ENCODE measurements around the gene CSTPP1. TPM values are rescaled to one million over a fixed set of nuclear protein-coding genes. Genes with fewer than 3 reads are reported as not detected.
"Not testable (repeated sequence)": the region's sequence is repeated elsewhere in the genome, so short reads cannot be mapped to it uniquely, and the experiment has no call there.

CSTPP1 gene
- total RNA-seq, 1 donor from 2014 or later: 25.9 TPM

- no peak for DNase-seq (ENCODE audit: extremely low read depth, low read depth, low spot score)
Measured at GRCh38 chr11:47083913-47084312, 147.4 kb downstream of the CSTPP1 start.

GRCh38 chr11:47087801-47088200 lies 151.2 kb downstream of the CSTPP1 start:
- DNase-seq (ENCODE audit: extremely low read depth, low read depth, low spot score): no peak

- DNase-seq (ENCODE audit: extremely low read depth, low read depth, low spot score): no peak
Measured at GRCh38 chr11:47093541-47093940, 157.0 kb downstream of the CSTPP1 start.

GRCh38 chr11:47096871-47097270 lies 160.3 kb downstream of the CSTPP1 start:
- not testable (repeated sequence) for DNase-seq (ENCODE audit: extremely low read depth, low read depth, low spot score)

- DNase-seq (ENCODE audit: extremely low read depth, low read depth, low spot score): not testable (repeated sequence)
Measured at GRCh38 chr11:47098223-47098622, 161.7 kb downstream of the CSTPP1 start.

- no peak for DNase-seq (ENCODE audit: extremely low read depth, low read depth, low spot score)
Measured at GRCh38 chr11:47099214-47099917, 162.8 kb downstream of the CSTPP1 start.

- DNase-seq (ENCODE audit: extremely low read depth, low read depth, low spot score): no peak
Measured at GRCh38 chr11:47099918-47100315, 163.4 kb downstream of the CSTPP1 start.

- DNase-seq (ENCODE audit: extremely low read depth, low read depth, low spot score): no peak
Measured at GRCh38 chr11:47101406-47101805, 164.8 kb downstream of the CSTPP1 start.

- no peak for DNase-seq (ENCODE audit: extremely low read depth, low read depth, low spot score)
Measured at GRCh38 chr11:47104261-47104950, 167.8 kb downstream of the CSTPP1 start.

GRCh38 chr11:47105541-47105940 lies 169.0 kb downstream of the CSTPP1 start:
- DNase-seq (ENCODE audit: extremely low read depth, low read depth, low spot score): no peak

GRCh38 chr11:47105974-47106373 lies 169.4 kb downstream of the CSTPP1 start:
- no peak for DNase-seq (ENCODE audit: extremely low read depth, low read depth, low spot score)

- no peak for DNase-seq (ENCODE audit: extremely low read depth, low read depth, low spot score)
Measured at GRCh38 chr11:47106798-47107411, 170.3 kb downstream of the CSTPP1 start.

- no peak for DNase-seq (ENCODE audit: extremely low read depth, low read depth, low spot score)
Measured at GRCh38 chr11:47107744-47108143, 171.2 kb downstream of the CSTPP1 start.

- no peak for DNase-seq (ENCODE audit: extremely low read depth, low read depth, low spot score)
Measured at GRCh38 chr11:47108214-47108613, 171.7 kb downstream of the CSTPP1 start.

GRCh38 chr11:47109051-47109726 lies 172.6 kb downstream of the CSTPP1 start:
- no peak for DNase-seq (ENCODE audit: extremely low read depth, low read depth, low spot score)

- DNase-seq (ENCODE audit: extremely low read depth, low read depth, low spot score): no peak
Measured at GRCh38 chr11:47109727-47110246, 173.2 kb downstream of the CSTPP1 start.

- DNase-seq (ENCODE audit: extremely low read depth, low read depth, low spot score): no peak
Measured at GRCh38 chr11:47111318-47111804, 174.8 kb downstream of the CSTPP1 start.

- DNase-seq (ENCODE audit: extremely low read depth, low read depth, low spot score): not testable (repeated sequence)
Measured at GRCh38 chr11:47112941-47113340, 176.4 kb downstream of the CSTPP1 start.

- DNase-seq (ENCODE audit: extremely low read depth, low read depth, low spot score): not testable (repeated sequence)
Measured at GRCh38 chr11:47118958-47119688, 182.6 kb downstream of the CSTPP1 start.

- DNase-seq (ENCODE audit: extremely low read depth, low read depth, low spot score): no peak
Measured at GRCh38 chr11:47121056-47121455, 184.5 kb downstream of the CSTPP1 start.

All from glomerular endothelial cell (primary cell).